ENCODE measurements around the gene TNFAIP8L2. TPM values are rescaled to one million over a fixed set of nuclear protein-coding genes. Genes with fewer than 3 reads are reported as not detected.
"Not testable (repeated sequence)": the region's sequence is repeated elsewhere in the genome, so short reads cannot be mapped to it uniquely, and the experiment has no call there.

The TNFAIP8L2 gene
- total RNA-seq, 1 donor from 2014 or later: 1.4 TPM

DNA sequence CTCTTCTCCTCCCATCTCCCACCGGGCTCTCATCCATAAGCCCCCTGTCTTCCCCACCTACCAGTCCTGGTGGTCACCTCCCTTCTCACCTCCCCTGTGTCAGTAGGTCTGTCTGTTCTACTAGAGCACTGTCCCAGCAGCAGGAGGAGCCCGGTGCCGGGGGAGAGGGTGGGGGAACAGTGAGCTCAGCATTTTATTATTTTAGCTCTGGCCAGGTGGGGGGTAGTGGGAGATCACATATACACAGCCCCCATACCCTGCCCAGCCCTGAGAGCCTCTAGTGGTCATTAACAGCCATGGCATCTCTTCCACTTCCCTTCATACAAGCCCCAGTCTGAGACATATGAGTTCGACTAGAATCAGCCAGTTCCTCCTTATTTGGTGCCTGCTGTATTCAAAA lies 19.4 kb downstream of the TNFAIP8L2 start, which contains the start of gene TMOD4:
Gene TMOD4 (minus strand): TSS at position 119 of the 400 bp plus-strand sequence. CDS start 1,106 bp downstream, outside the sequence.
- no peak for DNase-seq
- ATAC-seq: peak; percentile 58
- intact Hi-C loops (cut with micrococcal nuclease): no loop called here

DNA sequence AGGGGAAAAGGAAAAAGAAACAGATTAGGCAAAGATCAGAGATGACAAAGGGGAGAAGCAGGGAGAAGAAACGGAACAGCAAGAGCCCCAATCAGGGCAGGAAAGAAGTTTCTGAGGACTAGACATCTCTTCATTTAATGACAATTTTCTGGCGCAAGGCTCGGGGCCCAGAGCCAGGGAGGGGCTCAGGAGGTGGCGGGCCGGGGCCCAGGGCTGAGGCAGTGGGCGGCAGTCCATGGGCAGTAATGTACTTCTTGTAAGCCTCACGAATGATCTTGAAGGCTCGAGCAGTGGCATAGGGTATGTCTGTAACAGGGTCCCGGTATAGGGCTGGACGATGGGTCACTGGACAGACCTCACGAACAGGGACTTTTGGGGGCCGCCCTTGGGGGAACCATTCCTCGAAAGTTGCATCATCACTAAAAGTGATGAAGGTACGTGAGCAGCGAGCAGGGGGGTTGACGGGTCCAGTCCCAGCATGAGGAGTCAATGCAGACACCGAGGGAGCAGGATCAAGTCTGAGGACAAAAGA lies 20.1 kb downstream of the TNFAIP8L2 start:
- intact Hi-C loops (cut with micrococcal nuclease): no loop called here

DNA sequence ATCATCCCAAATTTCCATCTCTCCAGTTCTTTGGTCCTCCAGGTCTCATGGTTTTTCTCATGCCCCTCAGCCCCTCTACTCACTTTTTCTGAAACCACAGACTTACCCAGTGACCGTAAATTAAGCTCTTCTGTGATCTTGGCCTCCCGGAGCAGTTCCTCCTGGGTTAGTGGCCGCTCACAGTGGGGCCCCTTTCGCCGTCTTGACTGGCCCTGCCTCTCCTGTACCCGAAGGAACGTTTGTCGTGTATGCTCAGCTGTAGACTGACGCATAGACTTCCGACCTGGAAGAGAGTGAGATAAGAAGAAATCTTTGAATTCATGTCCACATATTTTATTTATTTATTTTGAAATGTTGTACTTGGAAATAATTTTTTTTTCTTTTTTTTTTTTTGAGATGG lies 27.8 kb downstream of the TNFAIP8L2 start:
- no peak for ATAC-seq
- DNase-seq: no peak
- intact Hi-C loops (cut with micrococcal nuclease): no loop called here

More for the DNA sequence above, 20.1 kb downstream of the TNFAIP8L2 start:
- DNase-seq (no peak), ATAC-seq (no peak)

DNA sequence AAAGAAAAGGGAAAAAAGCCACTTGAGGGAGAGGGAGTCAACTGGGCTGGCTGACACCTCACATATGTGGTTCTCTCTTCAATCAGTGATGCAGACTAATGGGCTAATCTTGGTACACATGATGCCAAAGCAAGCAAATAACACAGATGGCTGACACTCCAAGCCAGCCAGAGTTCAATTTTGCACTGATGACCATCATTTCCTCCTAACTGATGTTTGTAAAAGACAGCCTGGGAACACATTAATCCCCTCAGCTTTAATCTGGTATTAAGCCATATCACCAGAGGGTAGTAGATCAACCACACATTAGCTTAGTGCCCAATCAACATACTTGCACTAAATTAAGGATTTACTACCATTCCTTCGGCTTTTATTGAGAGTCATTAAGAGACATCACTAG lies 30.8 kb downstream of the TNFAIP8L2 start:
- DNase-seq (no peak), ATAC-seq (no peak)
- intact Hi-C loops (cut with micrococcal nuclease): no loop called here

DNA sequence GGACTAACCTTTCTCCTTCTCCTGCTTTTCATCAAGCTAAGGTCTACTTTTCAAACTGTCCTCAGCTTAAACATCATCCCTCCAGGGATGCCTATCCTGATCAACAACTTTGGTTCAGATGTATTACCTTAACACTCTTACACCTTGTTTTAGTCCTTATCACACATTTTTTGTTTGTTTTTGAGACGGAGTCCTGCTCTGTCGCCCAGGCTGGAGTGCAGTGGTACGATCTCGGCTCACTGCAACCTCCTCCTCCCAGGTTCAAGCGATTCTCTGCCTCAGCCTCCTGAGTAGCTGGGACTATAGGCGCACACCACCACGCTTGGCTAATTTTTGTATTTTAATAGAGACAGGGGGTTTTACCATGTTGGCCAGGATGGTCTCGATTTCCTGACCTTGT lies 32.2 kb downstream of the TNFAIP8L2 start:
- ATAC-seq; intact Hi-C loops (cut with micrococcal nuclease); DNase-seq: not testable (repeated sequence)

DNA sequence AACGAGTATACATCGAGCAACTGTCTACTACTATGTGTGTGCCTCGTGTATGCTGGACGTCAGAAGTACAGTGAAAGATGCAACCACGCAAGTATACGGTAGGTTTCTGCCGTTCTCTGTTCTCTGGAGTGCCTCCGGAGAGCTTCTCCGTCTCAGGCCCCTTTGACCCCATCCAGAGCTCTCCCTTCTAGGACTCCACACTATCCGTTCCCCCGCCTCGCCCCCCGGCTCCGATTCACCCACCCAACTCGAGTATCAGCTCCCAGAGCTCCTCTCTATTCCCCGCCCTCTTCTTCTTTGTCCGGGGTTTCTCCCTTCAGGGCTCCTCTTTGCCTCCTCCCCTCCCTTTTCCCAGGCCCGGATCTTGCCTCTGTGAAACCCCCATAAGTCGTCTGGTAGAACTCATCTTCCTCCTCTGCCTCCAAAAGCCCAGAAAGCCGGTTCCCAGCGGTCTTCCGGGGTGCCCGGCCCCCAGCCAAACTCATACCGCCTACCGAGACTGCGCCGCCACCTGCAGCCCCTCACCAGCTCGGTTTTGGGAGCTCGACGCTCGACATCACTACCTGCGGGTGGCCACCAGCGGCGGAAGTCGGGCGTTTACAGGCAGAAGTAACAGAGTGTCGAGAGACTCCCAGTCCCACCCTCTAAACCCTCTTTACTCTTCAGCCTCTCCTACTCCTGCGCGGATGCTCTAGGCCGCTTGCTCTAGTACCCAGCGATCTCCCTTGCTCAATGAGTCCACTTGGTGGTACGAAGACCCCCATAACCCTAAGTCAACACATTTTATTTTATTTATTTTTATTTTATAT lies 33.4 kb downstream of the TNFAIP8L2 start, which contains the start of gene VPS72:
Gene VPS72 (minus strand): TSS at position 561 of the 809 bp plus-strand sequence. CDS start 76 bp downstream, at position 485.
- intact Hi-C loops (cut with micrococcal nuclease): loop anchor here (5.0 kb wide), 1 partner anchor 62 kb away; the partner anchor contains the start of gene PSMD4

DNA sequence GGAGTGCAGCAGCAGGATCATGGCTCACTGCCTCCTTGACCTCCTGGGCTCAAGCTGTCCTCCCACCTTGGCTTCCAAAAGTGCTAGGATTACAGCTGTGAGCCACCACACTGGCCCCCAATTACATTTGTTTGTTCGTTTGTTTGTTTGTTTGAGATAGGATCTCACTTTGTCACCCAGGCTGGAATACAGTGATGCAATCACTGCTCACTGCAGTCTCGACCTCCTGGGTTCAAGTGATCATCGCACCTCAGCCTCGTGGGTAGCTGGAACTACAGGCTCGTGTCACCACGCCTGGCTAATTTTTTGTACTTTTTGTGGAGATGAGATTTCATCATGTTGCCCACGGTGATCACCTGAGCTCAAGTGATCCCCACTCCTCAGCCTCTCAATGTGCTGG lies 35.6 kb downstream of the TNFAIP8L2 start:
- intact Hi-C loops (cut with micrococcal nuclease): loop anchor here (5.0 kb wide), 1 partner anchor 60 kb away; the partner anchor contains the start of gene PSMD4
- DNase-seq (no peak), ATAC-seq (no peak)

More for the DNA sequence above, 33.4 kb downstream of the TNFAIP8L2 start, which contains the start of gene VPS72:
- ATAC-seq (peak; percentile 97), DNase-seq (peak; percentile 86)

DNA sequence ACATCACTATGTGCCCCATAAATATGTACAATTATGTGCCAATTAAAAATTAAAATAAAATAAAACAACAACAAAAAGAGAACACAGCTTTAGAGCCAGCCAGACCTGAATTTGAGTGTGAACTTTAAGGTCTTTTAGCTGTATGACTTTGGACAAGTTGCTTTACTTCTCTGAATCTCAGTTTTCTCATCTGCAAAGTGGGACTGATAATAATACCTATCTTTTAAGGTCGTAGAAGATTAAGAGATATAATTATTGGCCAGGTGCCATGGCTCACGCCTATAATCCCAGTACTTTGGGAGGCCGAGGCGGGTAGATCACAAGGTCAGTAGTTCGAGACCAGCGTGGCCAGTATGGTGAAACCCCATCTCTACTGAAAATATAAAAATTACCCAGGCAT lies 36.9 kb downstream of the TNFAIP8L2 start:
- intact Hi-C loops (cut with micrococcal nuclease): loop anchor here (5.0 kb wide), 1 partner anchor 59 kb away; the partner anchor contains the start of gene PSMD4
- ATAC-seq: no peak

DNA sequence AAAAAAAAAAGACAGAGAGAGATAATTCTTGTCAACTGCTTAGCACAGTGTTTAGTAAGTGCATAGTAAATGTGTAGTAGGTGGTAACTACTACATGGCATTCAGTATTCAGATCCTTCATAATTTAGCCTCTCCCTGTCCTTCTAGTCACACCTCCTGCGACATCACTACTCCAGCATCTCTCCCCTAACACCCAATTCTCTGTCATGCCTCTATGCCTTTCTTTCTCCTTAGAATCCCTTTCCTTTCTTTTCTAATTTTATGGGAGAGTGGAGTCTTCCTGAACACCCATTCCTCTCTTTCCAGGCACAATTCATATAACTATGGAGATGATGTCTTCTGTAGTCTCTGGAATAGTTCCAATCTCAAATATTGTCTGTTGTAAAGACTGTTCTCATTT lies 37.4 kb downstream of the TNFAIP8L2 start:
- no peak for ATAC-seq
- intact Hi-C loops (cut with micrococcal nuclease): loop anchor here (5.0 kb wide), 1 partner anchor 58 kb away; the partner anchor contains the start of gene PSMD4
- DNase-seq: no peak

More for the DNA sequence above, 36.9 kb downstream of the TNFAIP8L2 start:
- no peak for DNase-seq

DNA sequence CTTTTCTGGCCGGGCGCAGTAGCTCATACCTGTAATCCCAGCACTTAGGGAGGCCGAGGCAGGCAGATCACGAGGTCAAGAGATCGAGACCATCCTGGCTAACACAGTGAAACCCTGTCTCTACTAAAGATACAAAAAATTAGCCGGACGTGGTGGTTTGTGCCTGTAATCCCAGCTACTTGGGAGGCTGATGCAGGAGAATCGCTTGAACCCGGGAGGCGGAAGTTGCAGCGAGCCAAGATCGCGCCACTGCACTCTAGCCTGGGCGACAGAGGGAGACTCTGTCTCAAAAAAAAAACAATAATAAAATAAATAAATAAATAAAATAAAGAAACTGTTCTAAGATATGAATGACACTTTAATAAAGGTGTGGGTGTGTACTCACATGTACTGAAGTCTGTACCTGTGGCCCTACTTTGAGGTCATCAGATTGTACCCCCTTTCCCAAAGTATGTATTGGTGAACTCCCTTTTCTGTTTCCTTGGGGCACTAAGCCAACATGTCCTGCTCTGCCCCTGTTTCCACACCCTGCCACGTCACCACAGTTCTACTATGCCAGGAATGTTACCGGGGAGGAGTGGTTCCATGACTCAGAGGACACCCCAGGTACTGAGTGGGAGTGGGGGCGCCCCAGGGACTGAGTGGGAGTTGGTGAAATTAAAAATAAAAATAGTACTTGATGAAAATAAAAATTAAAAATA lies 38.6 kb downstream of the TNFAIP8L2 start:
- DNase-seq, ATAC-seq: not testable (repeated sequence)
- intact Hi-C loops (cut with micrococcal nuclease): loop anchor here (5.0 kb wide), 1 partner anchor 57 kb away; the partner anchor contains the start of gene PSMD4

DNA sequence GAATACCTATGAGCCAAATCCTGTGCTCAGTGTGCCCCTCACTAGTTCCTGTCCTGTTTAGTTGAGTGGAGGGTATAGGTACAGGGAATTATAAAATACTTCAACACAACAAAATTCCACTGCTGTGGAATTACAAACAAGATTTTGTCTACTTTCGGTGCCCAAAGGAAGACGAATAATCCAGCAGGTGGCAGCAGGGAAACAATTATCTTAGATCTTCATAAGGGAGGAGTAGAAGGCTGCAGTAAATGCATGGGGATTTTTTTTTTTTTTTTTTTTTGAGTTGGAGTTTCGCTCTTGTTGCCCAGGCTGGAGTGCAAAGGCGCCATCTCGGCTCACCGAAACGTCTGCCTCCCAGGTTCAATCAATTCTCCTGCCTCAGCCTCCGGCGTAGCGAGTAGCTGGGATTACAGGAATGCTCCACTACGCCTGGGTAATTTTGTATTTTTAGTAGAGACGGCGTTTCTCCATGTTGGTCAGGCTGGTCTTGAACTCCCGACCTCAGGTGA lies 39.9 kb downstream of the TNFAIP8L2 start:
- intact Hi-C loops (cut with micrococcal nuclease): no loop called here
- ATAC-seq: peak; percentile 34
- no peak for DNase-seq

DNA sequence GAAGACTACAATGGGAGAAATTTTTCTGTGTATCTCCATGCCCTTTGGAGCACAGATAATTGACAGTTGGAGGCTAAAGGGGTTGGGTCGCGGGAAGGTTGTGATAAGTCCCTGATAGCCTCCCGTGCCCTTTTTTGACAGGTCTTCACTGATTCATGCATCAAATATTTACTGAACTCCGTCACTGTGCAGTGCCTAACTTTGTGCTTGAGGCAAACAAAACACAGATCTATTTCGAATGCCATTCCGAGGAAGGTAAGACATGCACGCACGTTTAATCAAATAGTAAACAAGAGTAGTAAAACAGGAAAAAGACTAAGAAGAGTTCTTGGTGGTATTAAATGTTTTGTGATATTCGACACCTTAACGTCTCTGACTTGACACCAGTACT lies 41.4 kb downstream of the TNFAIP8L2 start:
- intact Hi-C loops (cut with micrococcal nuclease): no loop called here

DNA sequence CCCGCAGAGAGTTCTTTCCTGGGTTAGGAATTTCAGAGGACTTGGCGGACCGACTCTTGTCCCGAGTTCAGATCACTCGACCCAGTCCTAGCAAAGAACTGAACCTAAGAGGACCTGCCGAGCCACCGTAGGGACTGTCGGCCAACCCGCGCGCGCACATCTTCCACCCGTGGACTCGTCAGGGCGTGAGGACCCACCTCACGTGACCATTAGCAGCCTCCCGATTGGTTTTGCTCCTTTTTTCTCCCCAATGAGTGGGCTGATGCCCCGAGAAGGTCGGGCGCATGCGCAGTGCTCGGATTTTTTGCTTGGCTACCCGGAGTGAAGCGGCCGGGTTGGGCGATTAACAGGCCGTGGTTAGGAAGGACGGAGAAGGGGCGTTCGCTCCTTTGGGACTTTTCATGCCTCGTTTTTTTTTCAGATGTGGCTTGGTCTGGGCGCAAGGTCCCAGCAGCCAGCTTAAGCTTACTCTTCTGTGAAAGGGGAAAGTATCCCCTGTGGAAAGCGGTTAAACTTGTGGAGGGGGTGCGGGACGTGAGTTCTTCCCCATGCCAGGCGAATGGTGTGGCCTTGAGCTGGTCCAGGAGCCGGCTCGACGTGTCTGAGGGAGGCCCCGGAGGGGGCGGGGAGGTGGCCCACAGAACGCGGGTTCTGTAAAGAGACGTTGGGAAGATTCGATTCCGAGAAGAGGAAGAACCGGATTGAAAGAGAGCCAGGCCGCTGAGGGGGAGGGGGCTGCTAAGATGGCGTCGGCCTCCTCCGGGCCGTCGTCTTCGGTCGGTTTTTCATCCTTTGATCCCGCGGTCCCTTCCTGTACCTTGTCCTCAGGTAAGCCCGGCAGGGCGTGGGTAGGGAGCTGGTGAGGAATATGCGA lies 42.0 kb downstream of the TNFAIP8L2 start, which contains the start of gene PIP5K1A:
Gene PIP5K1A (plus strand): TSS at position 299 of the 874 bp plus-strand sequence. CDS start 445 bp downstream, at position 744.
- DNase-seq: peak; percentile 100
- intact Hi-C loops (cut with micrococcal nuclease): no loop called here
- peak; percentile 96 for ATAC-seq

More for the DNA sequence above, 41.4 kb downstream of the TNFAIP8L2 start:
- ATAC-seq (no peak), DNase-seq (no peak)

DNA sequence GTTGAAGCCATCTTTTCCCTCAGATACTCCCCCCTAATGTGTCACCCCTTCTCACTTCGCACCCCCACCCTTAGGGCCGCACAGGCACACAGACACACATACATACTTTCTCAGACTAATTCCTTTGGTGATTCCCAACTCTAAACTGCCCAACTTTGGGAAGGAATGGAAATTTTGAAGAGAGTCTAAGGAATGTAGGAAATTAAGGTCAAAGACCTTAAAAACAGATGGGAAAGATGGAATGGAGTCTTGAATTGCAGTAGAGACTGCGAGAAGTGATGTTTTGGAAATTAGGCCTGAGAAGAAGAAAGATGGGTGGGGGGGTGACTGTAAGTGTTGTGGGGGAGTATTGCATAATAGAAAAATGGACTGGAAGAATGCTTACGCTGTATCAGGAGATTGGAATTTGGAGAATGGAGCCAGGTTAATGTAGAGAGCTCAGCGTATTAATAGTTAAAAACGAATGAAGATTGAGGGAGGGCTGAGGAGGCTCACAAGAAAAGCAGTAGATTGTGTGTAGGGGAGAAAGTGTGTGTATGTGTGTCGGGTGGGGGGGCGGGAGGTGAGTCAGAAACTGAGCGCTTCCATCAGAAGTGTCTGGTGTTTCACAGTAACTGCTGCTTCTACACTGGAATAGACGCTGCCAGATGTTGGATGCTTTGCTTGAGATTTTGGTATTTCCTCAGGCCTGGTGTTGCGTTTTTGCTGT lies 43.6 kb downstream of the TNFAIP8L2 start:
- no peak for ATAC-seq
- DNase-seq: no peak
- intact Hi-C loops (cut with micrococcal nuclease): no loop called here

DNA sequence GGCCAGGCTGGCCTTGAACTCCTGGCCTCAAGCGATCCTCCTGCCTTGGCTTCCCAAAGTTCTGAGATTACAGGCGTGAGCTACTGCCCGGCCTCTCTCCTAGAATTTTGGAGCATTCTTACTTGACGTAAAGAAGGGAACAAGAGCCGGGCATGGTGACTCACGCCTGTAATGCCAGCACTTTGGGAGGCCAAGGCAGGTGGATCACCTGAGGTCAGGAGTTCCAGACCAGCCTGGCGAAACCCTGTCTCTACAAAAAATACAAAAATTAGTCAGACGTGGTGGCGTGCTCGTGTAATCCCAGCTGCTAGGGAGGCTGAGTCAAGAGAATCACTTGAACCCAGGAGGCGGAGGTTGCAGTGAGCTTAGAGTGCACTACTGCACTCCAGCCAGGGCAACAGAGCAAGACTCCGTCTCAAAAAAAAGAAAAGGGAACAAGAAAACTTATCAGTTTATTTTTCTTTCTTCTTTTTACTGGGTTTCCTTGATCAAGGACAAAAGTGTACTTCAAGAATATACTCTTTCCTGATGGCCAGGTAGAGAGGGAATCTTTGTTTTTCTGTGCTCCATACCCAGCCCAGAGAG lies 49.0 kb downstream of the TNFAIP8L2 start:
- DNase-seq; intact Hi-C loops (cut with micrococcal nuclease); ATAC-seq: not testable (repeated sequence)

Measured in left ventricle myocardium superior (tissue), 1 donor.